Measurements from ENCODE around the gene GALNT2.

Gene GALNT2

DNA sequence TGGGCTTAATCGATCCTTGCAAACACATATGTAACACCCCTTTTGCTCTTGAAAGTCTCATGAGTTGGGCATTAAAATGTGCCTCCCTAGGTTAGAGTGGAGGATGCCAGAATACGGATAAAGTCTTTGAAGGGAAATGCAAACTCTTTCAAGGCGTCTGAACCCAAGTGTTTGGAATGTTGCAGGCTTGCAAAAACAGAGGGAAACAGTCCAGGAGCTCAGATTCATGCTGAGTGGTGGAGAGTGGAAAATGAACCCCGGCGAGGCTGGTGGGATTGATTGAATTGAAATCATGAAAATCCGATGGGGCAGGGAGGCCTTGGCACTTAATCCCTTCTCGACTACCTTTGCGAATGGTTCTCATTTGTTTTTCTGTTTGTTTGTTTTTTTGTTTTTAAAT lies 183.6 kb downstream of the GALNT2 start:
- no peaks in the 10 kb centered on the region for H3K36me3 ChIP-seq (ENCODE audit: control insufficient read depth, insufficient read depth, low read length)
- H3K27me3 ChIP-seq (ENCODE audit: control insufficient read depth, insufficient read depth, low read length): no peaks in the 10 kb centered on the region
- no peaks in the 10 kb centered on the region for H3K9me3 ChIP-seq (ENCODE audit: control insufficient read depth, insufficient read depth, low read length)
- no peak overlapping the region for H3K9ac ChIP-seq (ENCODE audit: low read depth, low read length)
- H3K4me3 ChIP-seq (ENCODE audit: low read depth, low read length): no peak overlapping the region
- H3K4me1 ChIP-seq (ENCODE audit: control insufficient read depth, insufficient read depth, low read length): peaks cover 4% of the 10 kb centered on the region

DNA sequence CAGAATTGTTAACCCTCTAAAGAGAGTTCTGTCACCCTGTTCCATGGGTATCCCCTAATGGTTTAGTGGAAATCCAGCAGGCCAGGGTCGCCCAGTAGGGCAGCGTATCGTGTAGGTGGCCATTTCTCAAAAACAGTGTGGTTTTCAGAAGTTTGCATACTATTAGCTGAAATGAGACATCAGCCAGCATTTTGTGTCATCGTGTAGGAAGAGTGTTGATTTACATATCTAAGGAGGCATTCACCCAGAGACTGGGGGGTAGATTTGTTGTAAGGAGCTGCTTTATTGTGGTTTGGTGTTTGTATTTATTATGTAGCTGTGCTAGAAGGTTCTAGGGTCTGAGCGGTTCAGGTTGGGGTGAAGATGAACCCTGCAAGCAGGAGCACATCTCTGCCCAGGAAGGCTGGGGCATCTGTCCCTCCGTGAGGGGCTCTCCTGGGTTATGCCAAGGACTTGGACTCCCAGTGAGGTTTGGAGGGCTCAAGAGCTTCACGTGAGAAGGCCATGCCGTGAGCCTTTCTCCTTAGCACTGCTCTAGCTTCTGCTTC lies 184.7 kb downstream of the GALNT2 start:
- Histone ChIP-seq H3K9me3 (ENCODE audit: control insufficient read depth, insufficient read depth, low read length) (no peaks in the 10 kb centered on the region), H3K27me3 (ENCODE audit: control insufficient read depth, insufficient read depth, low read length) (no peaks in the 10 kb centered on the region), H3K9ac (ENCODE audit: low read depth, low read length) (no peak overlapping the region), H3K4me1 (ENCODE audit: control insufficient read depth, insufficient read depth, low read length) (peaks cover 4% of the 10 kb centered on the region), H3K4me3 (ENCODE audit: low read depth, low read length) (no peak overlapping the region), H3K36me3 (ENCODE audit: control insufficient read depth, insufficient read depth, low read length) (no peaks in the 10 kb centered on the region)

DNA sequence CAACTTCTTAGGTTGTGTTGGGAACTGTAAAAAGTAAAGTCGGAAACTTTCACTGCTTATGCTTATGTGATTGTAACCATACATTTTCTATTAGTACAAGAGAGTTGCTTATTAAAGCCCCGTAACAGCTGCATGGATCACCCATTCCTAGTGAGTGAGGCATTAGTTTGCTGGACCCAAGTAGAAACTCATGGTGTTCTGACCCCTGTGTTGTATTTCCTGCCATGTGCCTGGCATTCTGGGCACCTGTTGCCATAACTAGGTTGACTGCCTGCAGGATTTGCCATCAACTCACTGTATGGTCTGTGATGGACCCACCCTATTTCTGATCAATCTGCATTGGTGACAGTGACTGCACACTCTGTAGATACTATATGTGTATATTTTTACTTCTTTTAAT lies 186.1 kb downstream of the GALNT2 start:
- no peaks in the 10 kb centered on the region for H3K36me3 ChIP-seq (ENCODE audit: control insufficient read depth, insufficient read depth, low read length)
- H3K9ac ChIP-seq (ENCODE audit: low read depth, low read length): no peak overlapping the region
- no peaks in the 10 kb centered on the region for H3K27me3 ChIP-seq (ENCODE audit: control insufficient read depth, insufficient read depth, low read length)
- H3K4me3 ChIP-seq (ENCODE audit: low read depth, low read length): no peak overlapping the region
- no peaks in the 10 kb centered on the region for H3K9me3 ChIP-seq (ENCODE audit: control insufficient read depth, insufficient read depth, low read length)
- H3K4me1 ChIP-seq (ENCODE audit: control insufficient read depth, insufficient read depth, low read length): peaks cover 4% of the 10 kb centered on the region

DNA sequence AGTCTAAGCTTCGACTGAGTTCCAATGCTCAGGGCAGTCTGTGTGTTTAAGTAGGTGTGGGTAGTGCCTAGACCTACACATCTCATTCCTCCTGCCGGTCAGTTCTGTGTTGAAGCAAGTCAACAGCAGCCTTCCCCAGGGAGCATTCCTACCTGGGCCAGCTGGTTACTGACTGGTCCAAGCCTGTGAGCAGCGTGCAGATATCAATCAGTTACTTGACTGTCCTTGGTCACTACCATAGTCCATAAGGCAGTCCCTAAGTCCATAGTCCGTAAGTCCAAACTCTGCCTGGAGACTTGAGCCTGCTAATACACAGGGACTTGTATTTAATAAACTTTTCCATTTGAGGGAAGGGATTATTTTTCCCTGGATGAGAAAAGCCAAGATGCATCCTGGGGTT lies 187.2 kb downstream of the GALNT2 start:
- Histone ChIP-seq H3K4me1 (ENCODE audit: control insufficient read depth, insufficient read depth, low read length) (peaks cover 4% of the 10 kb centered on the region), H3K9ac (ENCODE audit: low read depth, low read length) (no peak overlapping the region), H3K9me3 (ENCODE audit: control insufficient read depth, insufficient read depth, low read length) (no peaks in the 10 kb centered on the region), H3K36me3 (ENCODE audit: control insufficient read depth, insufficient read depth, low read length) (no peaks in the 10 kb centered on the region), H3K4me3 (ENCODE audit: low read depth, low read length) (no peak overlapping the region), H3K27me3 (ENCODE audit: control insufficient read depth, insufficient read depth, low read length) (no peaks in the 10 kb centered on the region)

DNA sequence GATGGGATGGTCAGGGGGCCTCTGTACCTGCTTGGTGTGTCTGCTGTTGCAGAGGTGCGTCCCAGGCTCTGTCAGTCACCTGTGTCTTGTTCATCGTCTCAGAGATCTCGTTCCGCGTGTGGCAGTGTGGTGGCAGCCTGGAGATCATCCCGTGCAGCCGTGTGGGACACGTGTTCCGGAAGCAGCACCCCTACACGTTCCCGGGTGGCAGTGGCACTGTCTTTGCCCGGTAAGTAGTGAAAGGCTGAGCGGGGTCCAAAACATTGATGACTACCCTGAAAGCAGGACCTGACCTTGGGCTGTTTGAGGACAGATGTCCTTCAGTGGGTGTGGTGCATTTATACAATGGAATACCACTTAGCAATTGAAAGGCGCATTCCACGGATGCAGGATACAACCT lies 188.1 kb downstream of the GALNT2 start:
- Histone ChIP-seq H3K36me3 (ENCODE audit: control insufficient read depth, insufficient read depth, low read length) (no peaks in the 10 kb centered on the region), H3K9me3 (ENCODE audit: control insufficient read depth, insufficient read depth, low read length) (no peaks in the 10 kb centered on the region)

DNA sequence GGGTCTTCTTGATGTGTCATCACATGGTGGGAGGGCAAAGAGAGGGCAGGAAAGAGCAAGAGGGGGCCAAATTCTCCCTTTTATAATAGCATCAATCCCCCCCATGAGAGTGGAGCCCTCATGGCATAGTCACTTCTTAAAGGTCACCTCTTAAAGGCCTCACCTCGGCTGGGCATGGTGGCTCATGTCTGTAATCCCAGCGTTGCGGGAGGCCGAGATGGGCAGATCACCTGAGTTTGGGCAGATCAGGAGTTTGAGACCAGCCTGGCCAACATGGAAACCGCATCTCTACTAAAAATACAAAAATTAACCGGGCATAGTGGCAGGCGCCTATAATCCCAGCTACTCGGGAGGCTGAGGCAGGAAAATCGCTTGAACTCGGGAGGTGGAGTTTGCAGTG lies 189.0 kb downstream of the GALNT2 start:
- Histone ChIP-seq H3K9me3 (ENCODE audit: control insufficient read depth, insufficient read depth, low read length) (no peaks in the 10 kb centered on the region), H3K4me3 (ENCODE audit: low read depth, low read length) (no peak overlapping the region), H3K36me3 (ENCODE audit: control insufficient read depth, insufficient read depth, low read length) (no peaks in the 10 kb centered on the region), H3K4me1 (ENCODE audit: control insufficient read depth, insufficient read depth, low read length) (peaks cover 4% of the 10 kb centered on the region), H3K27me3 (ENCODE audit: control insufficient read depth, insufficient read depth, low read length) (no peaks in the 10 kb centered on the region), H3K9ac (ENCODE audit: low read depth, low read length) (no peak overlapping the region)

More for the DNA sequence above, 188.1 kb downstream of the GALNT2 start:
- Histone ChIP-seq H3K4me3 (ENCODE audit: low read depth, low read length) (no peak overlapping the region), H3K4me1 (ENCODE audit: control insufficient read depth, insufficient read depth, low read length) (peaks cover 4% of the 10 kb centered on the region), H3K9ac (ENCODE audit: low read depth, low read length) (no peak overlapping the region), H3K27me3 (ENCODE audit: control insufficient read depth, insufficient read depth, low read length) (no peaks in the 10 kb centered on the region)

DNA sequence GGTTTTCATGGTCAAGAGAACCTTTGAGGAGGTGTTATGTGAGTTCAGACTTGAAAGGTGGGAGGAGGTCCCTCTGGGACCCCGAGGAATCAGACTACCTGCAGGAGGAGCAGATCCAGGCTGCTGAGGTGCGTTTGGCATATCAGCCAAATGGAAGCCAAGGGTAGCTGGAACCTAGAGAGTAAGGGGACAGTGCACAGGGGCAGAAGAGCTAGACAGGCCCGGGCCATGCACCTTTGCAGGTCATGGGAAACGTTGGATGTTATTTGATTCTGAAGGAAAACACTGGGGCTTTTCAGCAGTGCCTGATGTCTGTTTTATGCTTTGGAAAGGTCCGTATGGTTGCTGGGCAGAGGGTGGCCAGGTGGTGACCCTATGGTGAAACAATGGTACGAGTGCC lies 189.9 kb downstream of the GALNT2 start:
- no peaks in the 10 kb centered on the region for H3K36me3 ChIP-seq (ENCODE audit: control insufficient read depth, insufficient read depth, low read length)

DNA sequence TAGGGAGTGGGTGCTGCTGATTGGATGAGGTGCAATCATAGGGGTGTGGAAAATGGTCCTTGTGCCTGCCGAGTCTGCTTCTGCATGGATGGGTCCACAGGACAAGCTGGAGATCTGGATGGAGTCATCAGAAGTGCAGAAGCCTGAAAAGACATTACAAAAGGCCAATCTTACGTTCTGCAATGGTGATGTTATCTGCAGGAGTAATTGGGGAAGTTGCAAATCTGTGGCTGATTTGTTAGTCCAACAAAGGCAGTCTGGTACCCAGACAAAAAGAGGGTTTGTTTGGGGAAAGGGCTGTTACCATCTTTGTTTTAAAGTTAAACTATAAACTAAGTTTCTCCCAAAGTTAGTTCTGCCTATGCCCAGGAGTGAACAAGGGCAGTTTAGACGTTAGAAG lies 192.6 kb downstream of the GALNT2 start:
- no peaks in the 10 kb centered on the region for H3K4me1 ChIP-seq (ENCODE audit: control insufficient read depth, insufficient read depth, low read length)
- no peaks in the 10 kb centered on the region for H3K27me3 ChIP-seq (ENCODE audit: control insufficient read depth, insufficient read depth, low read length)
- no peaks in the 10 kb centered on the region for H3K9me3 ChIP-seq (ENCODE audit: control insufficient read depth, insufficient read depth, low read length)
- no peak overlapping the region for H3K9ac ChIP-seq (ENCODE audit: low read depth, low read length)
- no peak overlapping the region for H3K4me3 ChIP-seq (ENCODE audit: low read depth, low read length)
- H3K36me3 ChIP-seq (ENCODE audit: control insufficient read depth, insufficient read depth, low read length): peaks cover 8% of the 10 kb centered on the region

More for the DNA sequence above, 189.9 kb downstream of the GALNT2 start:
- no peaks in the 10 kb centered on the region for H3K9me3 ChIP-seq (ENCODE audit: control insufficient read depth, insufficient read depth, low read length)
- H3K4me1 ChIP-seq (ENCODE audit: control insufficient read depth, insufficient read depth, low read length): no peaks in the 10 kb centered on the region
- H3K4me3 ChIP-seq (ENCODE audit: low read depth, low read length): no peak overlapping the region
- no peak overlapping the region for H3K9ac ChIP-seq (ENCODE audit: low read depth, low read length)
- no peaks in the 10 kb centered on the region for H3K27me3 ChIP-seq (ENCODE audit: control insufficient read depth, insufficient read depth, low read length)

DNA sequence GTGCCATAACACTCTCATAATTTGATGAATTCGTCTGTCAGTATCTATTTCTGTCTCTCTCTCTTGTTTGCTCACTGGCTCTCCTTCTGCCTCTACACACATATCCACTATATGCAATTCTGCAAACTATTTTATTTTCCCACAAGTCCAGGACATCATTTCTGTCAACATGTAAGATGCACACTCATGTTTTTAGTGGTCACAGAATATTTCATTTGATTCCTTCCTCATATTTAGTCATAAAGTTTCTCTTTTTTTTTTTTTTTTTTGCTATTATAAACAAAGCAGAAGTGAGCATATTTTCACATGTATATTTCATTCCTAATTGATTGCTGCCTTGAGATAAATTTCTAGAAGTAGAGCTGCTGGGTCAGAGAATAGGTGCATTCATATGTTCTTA lies 193.8 kb downstream of the GALNT2 start:
- no peaks in the 10 kb centered on the region for H3K27me3 ChIP-seq (ENCODE audit: control insufficient read depth, insufficient read depth, low read length)
- H3K4me3 ChIP-seq (ENCODE audit: low read depth, low read length): no peak overlapping the region
- no peak overlapping the region for H3K9ac ChIP-seq (ENCODE audit: low read depth, low read length)
- H3K36me3 ChIP-seq (ENCODE audit: control insufficient read depth, insufficient read depth, low read length): peaks cover 13% of the 10 kb centered on the region
- H3K9me3 ChIP-seq (ENCODE audit: control insufficient read depth, insufficient read depth, low read length): no peaks in the 10 kb centered on the region
- no peaks in the 10 kb centered on the region for H3K4me1 ChIP-seq (ENCODE audit: control insufficient read depth, insufficient read depth, low read length)

DNA sequence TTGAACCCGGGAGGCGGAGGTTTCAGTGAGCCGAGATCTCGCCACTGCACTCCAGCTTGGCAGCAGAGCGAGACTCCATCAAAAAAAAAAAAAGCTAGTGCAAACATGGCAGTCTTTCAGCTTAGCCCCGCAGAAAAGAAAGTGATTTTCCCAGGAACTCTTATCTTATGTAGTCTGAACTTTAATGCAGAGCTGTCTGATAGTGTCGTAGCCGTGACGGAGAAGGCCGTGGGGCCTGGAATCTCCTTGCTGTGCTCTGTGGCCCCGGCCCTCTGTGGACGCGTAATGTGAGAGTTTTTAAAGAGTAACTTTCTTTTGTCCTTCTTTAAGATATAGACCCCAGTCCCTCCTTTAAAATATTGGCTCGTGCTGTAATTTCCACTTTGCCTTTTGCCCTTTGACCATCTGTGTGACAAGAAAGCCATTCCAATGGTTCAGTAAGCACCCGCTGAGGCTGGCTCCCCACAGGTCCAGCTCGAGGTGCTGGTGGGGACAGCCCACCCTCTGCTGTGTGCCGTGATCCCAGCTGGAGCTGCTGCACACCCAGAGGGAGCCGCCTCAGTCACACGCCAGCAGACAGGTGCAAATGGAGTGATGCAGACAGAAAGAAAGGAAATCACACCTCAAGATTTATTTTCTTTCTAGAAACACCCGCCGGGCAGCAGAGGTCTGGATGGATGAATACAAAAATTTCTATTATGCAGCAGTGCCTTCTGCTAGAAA lies 195.1 kb downstream of the GALNT2 start:
- no peak overlapping the region for H3K4me3 ChIP-seq (ENCODE audit: low read depth, low read length)
- H3K36me3 ChIP-seq (ENCODE audit: control insufficient read depth, insufficient read depth, low read length): peaks cover 14% of the 10 kb centered on the region
- no peaks in the 10 kb centered on the region for H3K9me3 ChIP-seq (ENCODE audit: control insufficient read depth, insufficient read depth, low read length)
- no peaks in the 10 kb centered on the region for H3K27me3 ChIP-seq (ENCODE audit: control insufficient read depth, insufficient read depth, low read length)
- H3K4me1 ChIP-seq (ENCODE audit: control insufficient read depth, insufficient read depth, low read length): no peaks in the 10 kb centered on the region
- no peak overlapping the region for H3K9ac ChIP-seq (ENCODE audit: low read depth, low read length)

DNA sequence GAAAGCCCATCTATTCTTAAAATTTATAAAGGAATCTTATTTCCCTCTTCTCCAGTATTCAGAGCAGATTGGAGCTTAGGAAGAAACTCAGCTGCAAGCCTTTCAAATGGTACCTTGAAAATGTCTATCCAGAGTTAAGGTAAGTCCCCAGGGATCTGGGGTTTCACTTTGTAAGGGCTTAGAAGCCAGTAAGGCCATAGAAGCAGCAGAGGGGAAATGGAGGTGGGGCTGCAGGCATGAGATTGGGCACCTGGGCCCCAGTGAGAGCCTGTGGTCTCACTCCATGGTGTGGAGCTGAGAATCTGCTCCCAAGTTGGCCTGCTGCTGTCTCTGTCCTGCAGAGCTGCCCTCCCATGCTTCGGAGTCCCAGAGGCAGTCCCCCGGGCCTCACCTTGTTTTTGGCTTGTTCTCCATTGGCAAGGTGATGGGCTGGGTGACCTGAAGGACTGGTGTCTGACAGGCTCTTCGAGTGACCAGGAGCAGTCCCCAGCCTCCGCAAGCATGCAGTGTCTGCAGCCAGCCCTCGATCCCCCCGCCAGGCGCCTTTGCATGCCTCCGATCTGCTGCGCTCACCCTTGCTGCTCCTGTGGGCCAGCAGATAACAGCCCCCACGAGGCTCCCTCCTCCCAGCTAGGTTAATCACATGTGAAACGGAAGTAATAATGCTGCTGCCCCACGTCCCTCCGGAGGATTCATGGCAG lies 196.0 kb downstream of the GALNT2 start:
- Histone ChIP-seq H3K4me3 (ENCODE audit: low read depth, low read length) (no peak overlapping the region), H3K9me3 (ENCODE audit: control insufficient read depth, insufficient read depth, low read length) (no peaks in the 10 kb centered on the region), H3K36me3 (ENCODE audit: control insufficient read depth, insufficient read depth, low read length) (peaks cover 18% of the 10 kb centered on the region)

More for the DNA sequence above, 196.0 kb downstream of the GALNT2 start:
- H3K4me1 ChIP-seq (ENCODE audit: control insufficient read depth, insufficient read depth, low read length): no peaks in the 10 kb centered on the region
- no peaks in the 10 kb centered on the region for H3K27me3 ChIP-seq (ENCODE audit: control insufficient read depth, insufficient read depth, low read length)
- H3K9ac ChIP-seq (ENCODE audit: low read depth, low read length): no peak overlapping the region

Data from iPS-15b (cell line).